SKM-1 treated with dmso at 0.1 percent for 144 hours (cell line): Measurements from ENCODE around the gene IRF8.
"Not testable (repeated sequence)": the region's sequence is repeated elsewhere in the genome, so short reads cannot be mapped to it uniquely, and the experiment has no call there.

Source experiments
- DNase-seq: peaks from one replicate; lab custom pipeline; 2025; ENCODE audit not compliant: unreplicated experiment; lab: John Stamatoyannopoulos, UW

IRF8 gene

DNA sequence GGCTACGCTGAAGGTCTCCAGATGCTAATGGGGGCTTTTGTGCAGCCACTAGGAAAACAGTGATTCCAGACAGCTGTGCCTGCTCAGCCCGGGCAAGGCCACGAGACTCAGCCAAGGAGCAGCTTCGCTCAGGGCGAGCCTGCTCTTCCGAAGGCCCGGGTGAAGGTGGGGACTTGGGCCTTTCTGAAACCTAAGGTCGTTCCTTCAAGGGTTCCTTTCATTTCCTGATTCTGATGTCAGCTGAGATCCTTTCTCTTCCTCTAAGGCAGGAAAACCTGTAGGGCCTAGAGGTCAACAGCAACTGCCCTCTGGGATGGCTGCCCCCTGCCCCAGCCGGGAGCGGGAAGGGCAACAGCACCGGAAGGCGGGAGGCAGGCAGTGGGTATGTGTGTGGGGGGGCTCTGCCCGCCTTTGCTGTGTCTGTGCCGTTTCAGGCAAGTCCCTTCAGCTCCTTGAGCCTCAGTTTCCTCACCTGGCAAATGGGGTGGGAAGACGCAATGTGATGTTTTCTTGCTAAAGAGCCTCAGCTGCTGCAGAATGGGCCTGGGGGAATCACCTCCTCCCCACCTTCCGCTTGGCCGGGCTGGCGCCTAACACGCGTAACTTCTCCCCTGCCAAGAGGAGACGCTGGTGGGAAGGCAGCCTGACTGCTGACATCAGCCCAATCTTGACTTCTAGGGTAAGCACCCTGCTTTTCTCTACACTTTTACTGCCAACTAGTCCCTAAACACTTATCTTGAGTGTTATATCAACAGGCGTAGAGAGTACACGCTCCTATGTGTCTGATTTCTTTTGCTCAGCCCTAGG lies 32.8 kb downstream of the IRF8 start:
- no peak for DNase-seq

- no peak for DNase-seq
Measured at GRCh38 chr16:85934210-85934609, 35.2 kb downstream of the IRF8 start.

GRCh38 chr16:85935391-85935973 lies 36.5 kb downstream of the IRF8 start:
- no peak for DNase-seq

DNA sequence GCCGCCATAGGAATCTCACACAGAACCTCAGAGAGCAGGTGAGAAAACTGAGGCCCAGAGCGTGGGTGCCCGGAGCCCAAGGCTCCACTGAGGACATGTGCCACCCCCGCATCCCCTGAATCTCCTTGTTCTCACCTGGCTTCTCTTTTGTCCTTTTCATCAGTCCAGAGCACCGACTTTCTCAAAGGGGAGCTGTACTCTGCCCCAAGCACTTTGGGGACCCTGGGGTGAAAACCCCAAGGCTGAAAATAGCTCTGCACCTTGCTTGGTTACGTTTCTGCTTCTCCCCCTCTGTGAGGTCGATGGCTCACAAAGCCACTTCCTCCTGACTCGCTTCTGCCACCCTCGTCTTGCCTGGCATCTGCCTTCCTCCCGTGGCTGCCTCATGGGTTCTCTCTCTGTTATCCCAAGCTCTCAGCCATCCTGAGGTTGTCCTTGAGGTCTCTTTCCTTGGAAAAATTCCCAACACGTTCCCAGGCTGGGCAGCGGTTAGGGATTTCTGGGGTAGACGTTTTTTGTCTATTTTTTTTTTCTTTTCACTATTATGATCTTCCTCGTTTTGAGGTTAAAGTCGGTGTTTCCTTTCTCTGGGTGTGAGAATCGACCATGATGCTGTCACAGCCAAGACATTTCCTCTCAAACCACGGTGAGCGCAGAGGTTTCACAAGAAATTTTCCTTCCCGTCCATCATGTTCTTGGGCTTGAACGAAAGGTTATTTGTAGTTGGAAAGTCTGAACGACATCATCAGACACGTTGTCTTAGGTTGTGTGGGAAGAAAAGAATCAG lies 37.2 kb downstream of the IRF8 start:
- peak; percentile 65 for DNase-seq

- DNase-seq: no peak
Measured at GRCh38 chr16:85936816-85937215, 37.9 kb downstream of the IRF8 start.

DNA sequence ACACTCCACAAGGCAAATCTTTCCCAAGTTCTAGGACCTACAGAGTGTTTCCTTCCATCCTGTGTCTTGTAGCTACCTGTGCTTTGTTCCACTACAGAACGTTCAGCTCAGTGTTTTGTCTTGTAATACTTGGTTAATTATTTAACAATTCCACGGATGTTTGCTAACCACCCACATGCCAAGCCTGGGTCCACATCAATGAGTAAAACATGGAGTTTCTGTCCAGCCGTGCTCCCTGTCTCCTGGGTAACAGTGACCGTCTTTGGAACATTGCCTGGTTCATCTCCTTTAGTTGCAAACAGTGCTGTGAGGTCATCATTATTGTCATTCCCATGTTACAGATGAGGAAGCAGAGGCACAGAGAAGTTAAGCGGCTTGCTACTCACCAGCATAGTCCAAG lies 41.3 kb downstream of the IRF8 start:
- DNase-seq: no peak

DNA sequence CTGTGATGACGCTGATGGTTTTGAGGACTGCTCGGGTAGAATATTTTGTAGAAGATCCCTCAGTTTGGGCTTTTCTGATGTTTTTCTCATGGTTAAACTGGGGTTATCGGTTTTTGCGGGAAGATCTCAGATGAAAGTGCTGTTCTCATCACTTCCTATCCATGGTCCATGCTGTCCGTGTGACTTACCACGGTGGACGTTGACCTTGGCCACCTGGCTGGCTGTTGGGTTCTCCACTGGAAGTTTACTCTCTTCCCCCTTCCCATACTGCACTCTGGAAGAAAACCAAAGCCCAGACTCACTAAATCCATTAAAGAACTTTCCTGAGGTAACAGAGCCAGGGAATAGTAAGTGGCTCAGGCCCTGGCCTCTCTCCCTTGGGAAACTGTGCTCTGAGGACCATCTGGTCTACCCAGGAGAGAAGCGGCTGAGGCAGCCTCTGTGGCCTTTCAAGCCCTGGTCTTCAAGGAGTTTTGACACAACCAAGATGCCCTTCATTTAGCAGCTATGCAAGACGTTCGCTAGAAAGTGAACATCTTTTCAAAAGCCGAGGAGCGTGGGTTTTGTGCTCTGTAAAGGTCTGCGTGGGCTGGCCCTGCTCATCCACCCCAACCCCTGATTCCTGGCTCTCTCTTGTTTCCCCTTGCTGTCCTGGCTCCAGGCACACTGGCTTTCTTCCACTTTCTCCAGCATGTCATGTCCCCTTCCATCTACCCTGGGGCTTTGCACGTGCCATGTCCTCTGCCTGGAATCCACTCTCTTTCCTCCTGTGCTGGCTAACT lies 43.1 kb downstream of the IRF8 start:
- no peak for DNase-seq

DNA sequence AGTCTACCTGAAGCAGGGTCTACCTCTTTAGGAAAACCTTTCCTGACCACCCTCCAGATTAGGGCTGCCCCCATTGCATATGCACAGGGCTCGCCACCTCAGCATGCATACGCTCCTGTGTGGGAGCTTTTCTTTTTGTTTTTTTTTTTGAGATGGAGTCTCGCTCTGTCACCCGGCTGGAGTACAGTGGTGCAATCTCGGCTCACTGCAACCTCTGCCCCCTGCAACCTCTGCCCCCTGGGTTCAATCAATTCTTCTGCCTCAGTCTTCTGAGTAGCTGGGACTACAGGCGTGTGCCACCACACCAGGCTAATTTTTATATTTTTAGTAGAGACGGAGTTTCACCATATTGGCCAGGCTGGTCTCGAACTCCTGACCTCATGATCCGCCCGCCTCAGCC lies 43.7 kb downstream of the IRF8 start:
- DNase-seq: not testable (repeated sequence)

DNA sequence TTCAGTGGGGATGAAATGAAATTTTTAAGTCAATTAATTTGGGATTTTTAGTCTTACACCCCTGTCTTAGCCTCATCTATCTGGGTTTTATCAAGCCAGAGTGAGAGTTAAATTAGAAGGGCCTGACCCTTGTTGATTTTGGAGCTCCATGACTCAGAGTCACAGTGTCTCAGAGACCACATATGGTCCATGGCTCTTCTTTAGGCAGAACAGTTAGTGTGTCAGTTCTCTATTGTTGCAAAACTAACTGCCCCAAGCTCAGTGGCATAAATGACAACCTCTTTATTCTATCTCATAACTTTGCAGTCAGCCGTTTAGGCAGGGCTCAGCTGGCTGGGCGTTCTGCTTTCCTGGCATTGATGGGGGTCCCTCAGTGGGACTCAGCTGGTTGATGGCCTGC lies 44.7 kb downstream of the IRF8 start:
- no peak for DNase-seq

DNA sequence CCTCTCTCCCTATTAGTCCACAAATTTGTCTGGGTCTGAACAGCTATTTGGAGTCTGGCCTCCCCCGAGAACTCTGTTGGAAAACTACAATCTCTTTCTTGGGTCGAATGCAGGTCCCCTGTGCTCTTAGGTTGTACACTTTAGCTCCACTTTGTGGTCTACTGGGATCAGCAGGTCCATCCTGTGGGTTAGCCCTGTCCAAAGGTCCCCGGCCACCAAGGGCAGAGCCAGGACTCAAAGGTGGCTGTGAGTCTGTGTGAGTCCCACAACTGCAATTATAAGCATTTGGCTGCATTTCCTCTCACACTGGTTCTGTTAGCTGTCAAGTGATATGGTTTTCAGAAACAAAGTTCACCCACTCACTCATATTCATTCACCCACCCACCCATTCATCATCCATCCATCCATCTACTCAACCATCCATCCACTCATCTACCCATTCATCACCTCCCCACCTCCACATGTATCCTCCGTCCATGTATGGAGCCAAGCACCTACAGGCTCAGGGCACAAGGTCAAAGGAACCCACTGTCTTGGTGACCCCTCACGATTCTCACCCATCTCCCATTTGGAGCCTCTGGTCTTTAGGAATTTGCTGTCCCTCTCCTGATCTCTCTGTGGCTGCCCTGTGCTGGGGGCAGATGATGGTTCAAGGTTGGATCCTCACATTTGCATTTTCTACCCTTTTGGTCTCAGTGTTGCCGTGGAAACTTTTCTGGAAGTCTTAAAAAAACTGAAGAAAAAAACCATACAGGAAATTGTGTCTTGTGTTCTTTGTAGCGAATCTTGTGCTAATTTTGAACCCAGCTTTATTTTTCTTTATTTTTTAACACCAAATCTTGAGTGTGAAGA lies 45.8 kb downstream of the IRF8 start:
- DNase-seq: no peak

DNA sequence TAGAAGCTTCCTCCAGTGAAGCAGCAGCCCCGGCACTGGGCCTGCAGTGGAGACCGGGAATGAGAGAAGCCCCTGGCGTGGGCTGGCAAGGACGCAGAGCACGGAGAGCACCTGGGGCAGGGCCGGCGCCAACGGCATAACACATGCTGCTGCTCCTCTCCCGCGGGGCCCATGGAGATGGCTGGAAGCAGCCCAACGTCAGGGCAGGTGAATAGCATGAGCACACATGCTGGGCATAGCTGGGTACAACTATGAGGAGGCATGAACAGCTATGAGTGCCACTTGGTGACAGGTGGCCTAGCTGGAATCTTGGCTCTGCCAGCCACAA lies 46.4 kb downstream of the IRF8 start:
- DNase-seq: no peak

GRCh38 chr16:85946541-85947124 lies 47.7 kb downstream of the IRF8 start:
- DNase-seq: no peak

- DNase-seq: no peak
Measured at GRCh38 chr16:85947230-85948137, 48.5 kb downstream of the IRF8 start.

GRCh38 chr16:85948138-85948509 lies 49.2 kb downstream of the IRF8 start:
- DNase-seq: no peak

DNA sequence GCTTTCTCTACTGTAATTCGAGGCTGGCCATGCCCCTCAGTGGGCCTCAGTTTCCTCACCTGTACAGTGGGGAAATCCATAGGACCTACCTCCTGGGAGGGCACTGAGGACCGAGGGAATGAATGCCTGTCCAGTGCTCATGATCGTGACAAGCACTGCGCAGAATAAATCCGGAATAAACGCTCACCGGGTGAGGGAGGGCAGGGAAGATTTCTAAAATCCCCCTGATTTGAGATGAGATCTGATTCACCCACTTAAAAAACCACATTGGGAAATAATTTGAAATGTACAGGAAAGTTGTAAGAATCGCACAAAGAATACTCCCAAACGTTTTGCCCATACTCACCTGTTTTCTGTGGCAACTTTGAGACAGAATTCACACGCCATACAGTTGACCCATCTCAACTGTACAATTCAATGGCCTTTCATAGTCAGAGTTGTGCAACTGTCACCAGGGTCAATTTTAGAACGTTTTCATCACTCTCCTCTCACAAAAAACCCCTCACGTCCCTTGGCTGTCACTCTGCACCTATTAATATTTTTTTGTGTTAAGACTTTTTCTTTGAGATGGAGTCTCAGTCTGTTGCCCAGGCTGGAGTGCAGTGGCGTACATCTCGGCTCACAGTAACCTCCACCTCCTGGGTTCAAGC lies 49.8 kb downstream of the IRF8 start:
- DNase-seq: no peak

- DNase-seq: no peak
Measured at GRCh38 chr16:85950136-85950918, 51.4 kb downstream of the IRF8 start.

DNA sequence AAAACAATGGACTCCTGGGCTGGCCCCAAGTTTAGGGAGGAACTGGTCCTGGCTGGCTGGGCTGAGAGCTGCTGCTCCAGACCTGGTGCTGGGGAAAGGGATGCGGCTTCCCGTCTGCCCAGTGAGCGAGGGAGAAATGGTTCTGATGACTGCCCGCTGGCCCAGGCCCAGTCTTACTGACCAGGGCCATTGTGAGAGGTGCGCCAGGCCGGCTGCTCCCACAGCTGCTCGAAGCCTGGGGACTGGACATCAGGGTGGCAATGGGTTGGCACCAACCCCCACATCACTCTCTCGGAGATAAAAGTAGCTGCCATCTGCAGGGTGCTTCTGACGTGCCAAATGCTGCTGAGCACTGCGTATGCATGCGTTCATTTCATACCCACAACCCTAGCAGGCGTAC lies 53.2 kb downstream of the IRF8 start:
- no peak for DNase-seq

DNA sequence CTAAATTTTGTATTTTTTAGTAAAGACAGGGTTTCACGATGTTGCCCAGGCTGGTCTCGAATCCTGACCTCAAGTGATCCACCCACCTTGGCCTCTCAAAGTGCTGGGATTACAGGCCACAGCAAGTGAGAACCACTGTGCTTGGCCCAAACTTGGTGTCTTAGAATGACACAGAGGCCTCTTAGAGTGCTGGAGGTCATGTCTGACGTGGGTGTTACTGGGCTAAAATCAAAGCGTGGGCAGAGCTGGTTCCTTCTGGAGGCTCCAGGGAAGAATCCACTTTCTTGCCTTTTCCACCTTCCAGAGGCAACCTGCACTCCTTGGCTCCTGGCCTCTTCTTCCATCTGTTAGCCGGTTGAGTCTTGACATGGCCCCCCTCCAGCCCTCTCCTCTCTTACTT lies 53.8 kb downstream of the IRF8 start:
- no peak for DNase-seq
